Liver (tissue), 2 donors: ENCODE data around the gene CSTPP1.

Source experiments
- JUND ChIP-seq, 2 donors: IDR thresholded peaks; 2 replicates each; pipeline ENCODE4 v1.6.1; 2016; ENCODE audit warnings: antibody characterized with exemption in 2 of 2
- RAD21 ChIP-seq, 2 donors: IDR thresholded peaks; 2 replicates each; pipeline ENCODE4 v1.6.1; 2016; ENCODE audit warnings: antibody characterized with exemption in 2 of 2, mild to moderate bottlenecking in 2 of 2
- TF ChIP-seq, protein P1 (sequence below): IDR thresholded peaks from 2 replicates; pipeline ENCODE4 v1.6.1; 2016; ENCODE audit warnings: antibody characterized with exemption
- donor health status: healthy.

DNA sequence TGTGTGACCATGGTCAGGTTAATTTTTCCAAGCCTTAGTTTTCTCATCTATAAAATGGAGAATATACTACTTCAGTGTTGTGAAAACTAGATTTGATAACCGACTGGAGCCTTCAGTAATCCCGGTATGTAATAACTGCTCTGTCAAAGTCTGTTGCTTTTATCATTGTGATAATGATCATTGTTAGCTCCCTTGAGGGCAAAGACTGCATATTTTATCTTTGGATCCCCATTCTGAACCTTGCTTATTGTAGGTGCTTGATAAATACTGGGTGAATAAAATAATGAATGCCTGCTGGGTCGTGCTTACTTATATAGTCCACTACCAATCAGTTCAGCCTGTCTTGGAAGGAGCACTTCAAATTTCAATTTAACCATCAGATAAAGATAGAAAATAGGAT, 134.8 kb downstream of the CSTPP1 start:
- no peak for TF ChIP-seq JUND (IDR thresholded peaks at IDR 0.05)
- no peak for TF ChIP-seq RAD21 (IDR thresholded peaks at IDR 0.05)
- TF ChIP-seq, protein P1, sequence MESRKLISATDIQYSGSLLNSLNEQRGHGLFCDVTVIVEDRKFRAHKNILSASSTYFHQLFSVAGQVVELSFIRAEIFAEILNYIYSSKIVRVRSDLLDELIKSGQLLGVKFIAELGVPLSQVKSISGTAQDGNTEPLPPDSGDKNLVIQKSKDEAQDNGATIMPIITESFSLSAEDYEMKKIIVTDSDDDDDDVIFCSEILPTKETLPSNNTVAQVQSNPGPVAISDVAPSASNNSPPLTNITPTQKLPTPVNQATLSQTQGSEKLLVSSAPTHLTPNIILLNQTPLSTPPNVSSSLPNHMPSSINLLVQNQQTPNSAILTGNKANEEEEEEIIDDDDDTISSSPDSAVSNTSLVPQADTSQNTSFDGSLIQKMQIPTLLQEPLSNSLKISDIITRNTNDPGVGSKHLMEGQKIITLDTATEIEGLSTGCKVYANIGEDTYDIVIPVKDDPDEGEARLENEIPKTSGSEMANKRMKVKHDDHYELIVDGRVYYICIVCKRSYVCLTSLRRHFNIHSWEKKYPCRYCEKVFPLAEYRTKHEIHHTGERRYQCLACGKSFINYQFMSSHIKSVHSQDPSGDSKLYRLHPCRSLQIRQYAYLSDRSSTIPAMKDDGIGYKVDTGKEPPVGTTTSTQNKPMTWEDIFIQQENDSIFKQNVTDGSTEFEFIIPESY = no peak
